NB4 (cell line): ENCODE results near the gene TMEM53.

Experiments
- DNase-seq: peaks from one replicate; pipeline ENCODE4 v3.0.0; 2010; ENCODE audit warnings: low read depth
- H3K4me3 ChIP-seq: one replicate; pipeline ENCODE4 v1.5.1; 2011; ENCODE audit warnings: mild to moderate bottlenecking, low read depth, low read length, moderate library complexity
- MYC ChIP-seq: IDR thresholded peaks from 2 replicates; pipeline ENCODE4 v1.6.1; 2011; ENCODE audit warnings: low read depth, low read length
- POLR2A ChIP-seq: IDR thresholded peaks from 2 replicates; pipeline ENCODE4 v1.6.1; 2011; ENCODE audit warnings: mild to moderate bottlenecking; ENCODE audit not compliant: insufficient read length; ENCODE audit errors: extremely low read depth
- TF ChIP-seq, protein P1 (sequence below): IDR thresholded peaks from one replicate; pipeline ENCODE4 v1.5.1; 2012; ENCODE audit warnings: low read depth, low read length
- TF ChIP-seq, protein P2 (sequence below): IDR thresholded peaks from 2 replicates; pipeline ENCODE4 v1.6.1; 2011; ENCODE audit warnings: low read depth, low read length

The TMEM53 gene

DNA sequence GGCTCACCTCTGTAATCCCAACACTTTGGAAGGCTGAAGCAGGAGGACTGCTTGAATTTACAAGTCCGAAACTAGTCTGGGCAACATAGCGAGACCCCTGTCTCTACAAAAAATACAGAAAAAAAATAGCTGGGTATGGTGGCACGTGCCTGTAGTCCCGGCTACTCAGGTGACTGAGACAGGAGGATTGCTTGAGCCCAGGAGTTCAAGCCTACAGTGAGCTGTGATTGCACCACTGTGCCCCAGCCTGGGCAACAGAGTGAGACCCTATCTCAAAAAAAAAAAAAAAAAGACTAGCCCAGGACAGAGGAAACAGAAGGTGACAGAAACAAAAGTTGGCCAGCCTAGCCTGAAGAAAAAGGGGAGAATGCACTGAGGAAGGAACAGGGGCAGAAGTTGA is 21.4 kb upstream of the TMEM53 start:
- H3K4me3 ChIP-seq = no peak overlapping the region
- TF ChIP-seq, protein P1, sequence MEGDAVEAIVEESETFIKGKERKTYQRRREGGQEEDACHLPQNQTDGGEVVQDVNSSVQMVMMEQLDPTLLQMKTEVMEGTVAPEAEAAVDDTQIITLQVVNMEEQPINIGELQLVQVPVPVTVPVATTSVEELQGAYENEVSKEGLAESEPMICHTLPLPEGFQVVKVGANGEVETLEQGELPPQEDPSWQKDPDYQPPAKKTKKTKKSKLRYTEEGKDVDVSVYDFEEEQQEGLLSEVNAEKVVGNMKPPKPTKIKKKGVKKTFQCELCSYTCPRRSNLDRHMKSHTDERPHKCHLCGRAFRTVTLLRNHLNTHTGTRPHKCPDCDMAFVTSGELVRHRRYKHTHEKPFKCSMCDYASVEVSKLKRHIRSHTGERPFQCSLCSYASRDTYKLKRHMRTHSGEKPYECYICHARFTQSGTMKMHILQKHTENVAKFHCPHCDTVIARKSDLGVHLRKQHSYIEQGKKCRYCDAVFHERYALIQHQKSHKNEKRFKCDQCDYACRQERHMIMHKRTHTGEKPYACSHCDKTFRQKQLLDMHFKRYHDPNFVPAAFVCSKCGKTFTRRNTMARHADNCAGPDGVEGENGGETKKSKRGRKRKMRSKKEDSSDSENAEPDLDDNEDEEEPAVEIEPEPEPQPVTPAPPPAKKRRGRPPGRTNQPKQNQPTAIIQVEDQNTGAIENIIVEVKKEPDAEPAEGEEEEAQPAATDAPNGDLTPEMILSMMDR = no peak
- TF ChIP-seq MYC (no peak), POLR2A (no peak)
- TF ChIP-seq, protein P2, sequence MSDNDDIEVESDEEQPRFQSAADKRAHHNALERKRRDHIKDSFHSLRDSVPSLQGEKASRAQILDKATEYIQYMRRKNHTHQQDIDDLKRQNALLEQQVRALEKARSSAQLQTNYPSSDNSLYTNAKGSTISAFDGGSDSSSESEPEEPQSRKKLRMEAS = no peak
- DNase-seq = no peak

DNA sequence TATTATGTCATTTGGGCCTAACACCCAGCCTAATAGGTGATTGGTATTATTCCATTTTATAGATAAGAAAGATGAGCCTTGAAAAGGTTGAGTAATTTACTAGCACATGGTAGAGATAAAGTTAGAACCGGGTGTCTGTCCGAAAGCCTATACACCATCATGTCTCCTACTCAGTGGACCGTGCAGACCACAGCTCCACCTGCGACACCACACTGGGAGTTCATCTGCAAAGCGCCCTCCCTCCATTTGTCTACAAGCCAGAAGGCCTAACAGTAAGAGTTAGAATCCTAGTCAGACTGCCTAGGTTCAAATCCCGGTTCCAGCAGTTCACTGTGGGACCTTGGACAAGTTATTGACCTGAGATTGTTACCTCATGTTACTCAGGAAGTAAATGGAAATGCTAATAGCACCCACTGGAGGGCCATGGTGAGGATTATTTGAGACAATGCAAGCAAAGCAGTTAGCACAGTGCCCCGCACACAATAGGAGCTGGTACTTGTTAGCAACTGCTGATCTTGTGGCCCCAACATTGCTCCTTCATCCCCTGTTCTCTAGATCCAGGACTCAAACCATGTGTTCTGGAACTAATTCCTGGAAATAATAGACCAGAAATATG is 20.7 kb upstream of the TMEM53 start:
- TF ChIP-seq, protein P2 = no peak
- TF ChIP-seq, protein P1 = no peak
- no peak for TF ChIP-seq POLR2A
- no peak for TF ChIP-seq MYC
- no peak for DNase-seq
- no peak overlapping the region for H3K4me3 ChIP-seq

DNA sequence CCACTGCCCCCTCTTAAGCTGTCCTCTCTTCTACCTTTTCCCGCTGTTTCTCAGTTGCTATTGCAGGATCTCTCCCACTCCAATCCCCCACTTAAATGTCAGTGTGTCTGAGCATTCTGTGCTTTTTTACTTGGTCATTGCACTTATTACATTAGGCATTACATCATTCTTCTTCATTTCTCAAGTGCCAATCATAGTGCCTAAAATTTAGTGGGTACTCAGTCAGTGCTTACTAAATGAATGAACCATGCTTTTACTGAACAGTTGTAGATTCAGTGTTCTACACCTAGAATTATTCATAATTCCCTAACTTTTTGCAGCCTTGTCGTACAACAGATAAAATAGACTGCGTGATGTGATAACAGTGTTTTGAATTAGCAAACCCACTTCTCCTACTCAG is 19.6 kb upstream of the TMEM53 start:
- H3K4me3 ChIP-seq = no peak overlapping the region
- TF ChIP-seq, protein P1 = no peak
- TF ChIP-seq MYC (no peak), POLR2A (no peak)
- TF ChIP-seq, protein P2 = no peak
- no peak for DNase-seq

DNA sequence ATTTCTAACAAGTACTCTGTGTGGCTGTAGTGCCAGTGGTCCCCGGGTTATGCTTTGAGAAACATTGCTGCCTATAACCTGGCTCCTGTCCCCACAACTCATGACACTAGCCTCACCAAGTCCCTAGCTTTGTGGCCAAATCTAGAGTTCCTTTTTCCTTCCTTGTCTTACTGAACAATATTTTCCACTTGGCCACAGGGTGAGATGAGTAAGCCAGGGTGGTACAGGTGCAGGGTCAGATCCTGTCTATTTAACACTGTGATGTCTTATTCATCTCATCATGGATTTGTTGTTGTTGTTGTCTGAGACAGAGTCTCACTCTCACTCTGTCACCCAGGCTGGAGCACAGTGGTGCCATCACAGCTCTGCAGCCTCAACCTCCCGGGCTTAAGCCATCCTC is 18.9 kb upstream of the TMEM53 start:
- no peak for DNase-seq
- TF ChIP-seq, protein P2 = no peak
- TF ChIP-seq, protein P1 = no peak
- TF ChIP-seq POLR2A = no peak
- TF ChIP-seq MYC = no peak
- no peak overlapping the region for H3K4me3 ChIP-seq

DNA sequence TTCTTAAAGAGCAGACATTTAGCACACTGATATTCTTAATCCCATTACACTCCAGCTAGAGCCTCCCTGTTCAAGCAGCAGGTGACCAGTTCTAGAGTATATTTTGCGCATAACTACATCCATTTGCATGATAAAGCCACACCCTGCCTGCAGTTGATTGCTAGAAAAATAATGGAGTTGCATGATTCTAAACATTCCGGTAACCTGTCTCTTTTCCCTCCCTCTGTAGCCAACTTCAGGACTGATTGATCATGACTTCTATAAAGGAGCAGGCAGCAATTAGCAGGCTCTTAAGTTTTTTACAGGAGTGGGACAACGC is 15.1 kb upstream of the TMEM53 start:
- H3K4me3 ChIP-seq = no peak overlapping the region
- TF ChIP-seq, protein P2 = no peak
- no peak for TF ChIP-seq MYC
- no peak for TF ChIP-seq POLR2A
- TF ChIP-seq, protein P1 = no peak
- DNase-seq = no peak
